Mucosa of gallbladder (tissue), 1 donor: Measurements from ENCODE around the gene KLHL22. TPM values are rescaled to one million over a fixed set of nuclear protein-coding genes. Genes with fewer than 3 reads are reported as not detected.

Experiments used
- DNase-seq: peaks from one replicate; pipeline ENCODE4 v3.0.0-alpha.2; 2020; ENCODE audit warnings: low spot score
- total RNA-seq: library from RNA; stranded (reverse); gene quantifications from one replicate; pipeline ENCODE4 v1.2.1, GENCODE V29; 2021
- donor health status: DM: no; HTN: no; CAD: no.

Gene KLHL22
- total RNA-seq, 1 donor from 2014 or later: 26.6 TPM

DNA sequence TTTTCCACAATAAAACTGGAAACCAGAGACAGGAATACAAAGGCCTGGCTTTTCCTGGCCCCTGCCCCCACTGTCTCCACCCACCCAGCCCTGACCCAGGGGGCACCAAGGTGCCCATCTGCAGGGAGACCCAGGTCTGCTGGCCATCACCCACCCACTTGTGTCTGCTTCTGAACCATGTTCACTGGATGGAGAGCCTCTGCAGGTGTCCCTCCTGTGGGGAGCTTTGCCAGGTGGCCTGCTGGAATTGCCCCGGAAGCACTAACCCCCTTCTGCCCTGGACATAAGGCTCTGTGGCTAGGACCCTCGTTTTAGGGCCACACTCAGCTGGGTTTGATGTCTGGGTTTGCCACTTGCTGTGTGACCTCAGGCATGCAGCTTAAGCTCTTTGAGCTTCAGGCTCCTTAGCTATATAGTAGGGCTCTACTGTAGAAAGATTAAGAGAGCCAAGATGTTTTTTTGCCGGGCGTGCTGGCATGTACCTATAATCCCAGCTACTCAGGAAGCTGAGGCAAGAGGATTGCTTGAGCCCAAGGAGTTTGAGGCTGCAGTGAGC lies 61.8 kb downstream of the KLHL22 start:
- DNase-seq: no peak

DNA sequence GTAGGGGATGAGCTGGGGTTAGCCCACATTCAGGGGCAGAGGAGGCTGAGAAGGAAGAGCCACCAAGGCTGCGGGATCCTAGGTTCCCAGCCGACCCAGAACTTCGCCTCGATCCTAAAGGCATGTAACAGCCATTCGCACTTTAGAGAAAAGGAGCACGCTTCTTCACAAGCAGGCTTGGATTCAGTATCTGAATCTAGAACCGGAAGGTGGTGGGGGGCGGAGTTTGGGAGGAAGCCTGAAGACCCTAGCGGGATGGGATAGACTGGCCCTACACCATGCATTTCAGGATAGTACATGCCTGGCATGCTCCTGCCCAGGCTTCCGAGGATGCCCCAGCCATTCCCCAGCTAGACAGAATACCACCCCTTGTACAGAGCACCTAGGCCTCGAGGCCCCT lies 62.4 kb downstream of the KLHL22 start:
- no peak for DNase-seq

DNA sequence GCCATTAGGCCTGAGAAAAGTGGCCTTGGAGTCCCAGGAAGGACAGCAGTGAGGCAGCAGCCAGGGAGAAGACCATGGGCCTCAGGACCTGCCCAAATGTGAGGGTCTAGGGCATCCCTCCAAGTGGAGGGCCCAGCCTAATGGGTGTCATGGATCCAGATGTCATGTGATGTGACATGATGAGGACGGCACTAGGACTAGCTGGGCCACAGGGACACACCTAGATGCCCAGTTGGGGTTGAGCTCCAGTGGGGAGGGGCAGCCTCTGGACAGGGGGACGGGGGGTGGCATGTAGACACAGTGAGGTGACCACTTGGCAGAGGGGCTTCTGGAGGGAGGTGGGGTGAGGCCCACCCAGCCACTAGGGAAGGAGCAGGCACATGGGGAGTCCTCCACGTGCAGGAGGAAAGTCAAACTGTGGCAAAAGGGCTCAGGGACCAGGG lies 63.3 kb downstream of the KLHL22 start:
- DNase-seq: no peak

DNA sequence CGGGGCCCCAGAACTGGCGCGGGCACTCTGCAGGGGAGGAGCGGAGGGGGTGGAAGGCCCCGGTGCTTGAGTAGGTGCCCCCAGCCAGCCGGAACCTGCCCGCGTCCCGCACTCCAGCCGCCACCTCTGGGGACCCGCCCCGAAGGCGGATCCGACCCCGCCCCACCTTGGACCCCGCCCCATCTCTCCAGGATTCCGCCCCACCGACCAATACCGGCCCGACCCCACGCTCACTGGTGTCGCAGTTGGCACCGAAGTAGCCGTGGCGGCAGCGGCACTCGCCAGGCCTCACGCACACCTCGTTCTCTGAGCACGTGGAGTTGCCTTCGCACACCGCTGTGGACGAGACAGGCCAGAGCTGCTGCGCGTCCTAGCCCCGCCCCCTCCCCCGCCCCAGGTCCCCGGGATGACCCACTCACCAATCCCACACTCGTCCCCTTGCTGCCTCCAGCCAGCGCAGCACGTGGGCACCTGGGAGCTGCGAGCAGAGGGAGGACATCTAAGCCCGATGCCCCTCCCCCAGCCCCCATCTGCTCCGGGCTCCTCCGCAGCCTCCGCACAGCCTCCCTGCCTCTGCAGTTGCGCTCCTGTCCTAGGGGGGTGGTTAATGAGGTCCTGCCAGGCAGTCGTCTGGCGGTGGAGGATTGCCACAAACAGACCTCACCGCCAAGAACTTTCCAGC lies 63.9 kb downstream of the KLHL22 start:
- no peak for DNase-seq

DNA sequence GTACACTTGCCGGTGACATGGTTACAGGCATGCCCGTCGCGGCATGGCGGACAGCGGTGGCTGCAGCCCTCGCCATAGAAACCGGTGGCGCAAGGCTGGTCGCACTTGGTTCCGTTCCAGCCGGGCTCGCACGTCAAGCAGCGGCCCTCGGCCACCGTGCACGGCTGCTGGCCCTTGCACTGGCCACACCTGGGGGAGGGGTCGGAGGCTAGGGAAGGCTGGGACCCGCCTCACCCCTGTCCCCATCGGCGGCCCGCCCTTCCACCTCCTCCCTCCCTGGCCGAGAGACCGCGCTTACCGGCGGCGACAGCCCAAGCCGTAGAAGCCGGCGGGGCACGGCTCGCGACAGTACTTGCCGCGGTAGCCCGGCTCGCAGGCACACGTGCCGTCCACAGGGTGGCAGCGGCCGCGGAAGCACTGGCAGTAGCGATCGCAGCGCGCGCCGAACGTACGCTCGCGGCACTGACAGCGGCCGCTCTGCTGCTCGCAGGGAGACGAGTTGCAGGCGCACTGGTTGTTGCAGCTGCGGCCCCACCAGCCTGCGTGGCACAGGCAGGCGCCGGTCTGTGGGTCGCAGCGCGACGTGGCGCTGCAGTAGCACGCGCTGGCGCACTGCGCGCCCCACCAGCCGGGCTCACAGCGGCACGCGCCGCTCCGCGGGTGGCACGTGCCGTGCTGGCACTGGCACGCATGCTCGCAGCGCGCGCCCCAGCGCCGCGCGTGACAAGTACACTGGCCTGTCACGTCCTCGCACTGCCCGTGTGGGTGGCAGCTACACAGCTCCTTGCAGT lies 64.7 kb downstream of the KLHL22 start:
- no peak for DNase-seq

DNA sequence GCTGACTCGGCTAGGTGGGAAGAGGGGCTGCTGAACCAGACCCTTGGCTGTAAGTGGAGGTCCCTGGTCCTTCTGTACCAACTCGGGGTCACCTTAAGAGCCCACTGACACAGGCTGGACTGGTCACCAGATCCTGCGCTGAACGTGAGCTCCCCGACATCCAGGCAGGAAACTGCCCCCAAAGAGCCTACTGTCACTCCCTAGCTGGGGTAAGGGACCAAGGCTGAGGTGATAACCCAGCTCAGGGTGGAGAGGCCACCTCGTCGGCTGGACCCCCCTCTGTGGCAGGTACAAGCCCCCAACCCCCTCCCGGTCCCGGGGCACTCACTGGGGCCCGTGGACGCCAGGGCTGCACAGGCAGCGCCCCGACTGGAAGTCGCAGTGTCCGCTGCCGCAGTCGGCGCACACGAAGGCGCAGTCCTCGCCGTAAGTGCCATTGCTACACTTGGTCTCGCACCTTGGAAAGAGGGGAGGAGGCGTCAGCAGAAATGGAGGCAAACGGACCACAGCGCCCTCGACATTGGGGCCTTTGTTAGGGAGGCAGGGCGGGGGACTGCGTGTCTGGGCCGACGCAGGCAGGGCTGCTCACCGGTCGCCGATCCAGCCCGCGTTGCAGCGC lies 65.4 kb downstream of the KLHL22 start:
- no peak for DNase-seq

DNA sequence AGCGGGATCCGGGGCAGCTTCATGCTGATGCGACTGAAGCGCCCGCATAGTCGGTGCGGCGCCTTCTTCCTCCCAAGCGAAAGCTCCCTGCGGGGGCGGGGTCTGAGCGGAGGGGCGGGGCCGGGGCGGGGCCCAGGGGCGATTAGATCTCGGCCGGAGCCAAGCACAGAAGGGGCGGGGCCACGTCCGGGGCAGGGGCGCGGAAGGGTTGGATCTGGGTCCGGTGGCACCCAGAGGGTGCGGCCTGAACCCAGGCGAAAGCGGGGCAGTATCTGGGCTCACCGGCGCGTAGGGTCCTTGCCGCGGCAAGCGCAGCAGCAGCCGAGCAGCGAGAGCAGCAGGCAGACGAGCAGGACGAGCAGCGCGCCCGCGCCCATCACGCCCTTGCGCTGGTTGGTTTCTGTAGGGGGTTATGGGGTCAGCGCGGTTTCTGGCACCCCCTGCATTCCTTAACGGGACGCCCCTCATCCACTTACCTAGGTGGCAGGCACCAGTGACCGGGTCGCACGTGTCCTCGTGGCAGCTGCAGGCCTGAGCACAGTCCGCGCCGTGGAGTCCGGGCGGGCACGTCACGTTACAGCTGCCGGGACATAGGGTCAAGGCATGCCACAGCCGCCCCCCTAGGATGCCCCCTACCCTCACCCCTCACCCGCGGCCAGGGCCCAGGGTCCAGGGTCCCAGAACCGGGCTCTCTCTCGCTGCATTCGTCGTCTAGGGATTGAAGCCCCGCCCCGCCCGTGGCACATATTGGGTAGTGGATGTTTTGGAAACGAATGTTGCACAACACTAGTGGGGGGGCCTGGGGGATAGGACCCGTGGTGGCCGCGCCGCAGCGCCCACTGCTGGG lies 66.1 kb downstream of the KLHL22 start:
- peak; percentile 62 for DNase-seq

DNA sequence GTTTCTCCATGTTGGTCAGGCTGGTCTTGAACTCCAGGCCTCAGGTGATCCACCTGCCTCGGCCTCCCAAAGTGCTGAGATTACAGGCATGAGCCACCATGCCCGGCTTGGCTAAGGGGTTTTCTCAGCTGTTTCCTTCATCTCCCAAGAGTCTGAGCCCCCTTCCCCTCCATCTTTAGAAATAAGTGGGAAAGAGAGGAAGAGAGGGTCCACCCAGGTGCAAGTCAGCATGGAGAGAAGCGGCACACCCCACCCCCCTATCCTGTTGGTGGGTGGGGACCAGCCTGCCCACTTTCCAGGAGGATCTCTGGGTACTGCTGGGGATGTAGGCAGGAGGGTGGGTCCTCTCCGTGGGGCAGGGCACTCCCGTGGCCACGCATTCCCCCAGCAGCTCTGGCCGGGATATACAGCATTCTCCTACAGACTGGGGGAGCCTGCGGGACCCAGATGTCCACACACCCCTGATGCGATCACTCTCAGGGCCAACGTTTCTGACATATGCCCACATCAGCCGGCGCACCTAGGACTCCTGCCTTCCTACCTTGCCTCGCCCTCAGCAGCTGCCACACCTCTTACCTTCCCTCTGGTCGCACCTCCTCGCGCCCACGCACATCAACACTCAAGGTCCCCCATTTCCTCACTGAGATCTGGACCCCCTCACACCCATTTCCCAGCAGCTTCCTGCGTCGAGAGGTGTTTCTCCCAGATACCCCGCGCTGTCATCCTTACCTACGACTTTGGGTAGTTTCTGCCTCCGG lies 66.9 kb downstream of the KLHL22 start:
- DNase-seq: no peak

DNA sequence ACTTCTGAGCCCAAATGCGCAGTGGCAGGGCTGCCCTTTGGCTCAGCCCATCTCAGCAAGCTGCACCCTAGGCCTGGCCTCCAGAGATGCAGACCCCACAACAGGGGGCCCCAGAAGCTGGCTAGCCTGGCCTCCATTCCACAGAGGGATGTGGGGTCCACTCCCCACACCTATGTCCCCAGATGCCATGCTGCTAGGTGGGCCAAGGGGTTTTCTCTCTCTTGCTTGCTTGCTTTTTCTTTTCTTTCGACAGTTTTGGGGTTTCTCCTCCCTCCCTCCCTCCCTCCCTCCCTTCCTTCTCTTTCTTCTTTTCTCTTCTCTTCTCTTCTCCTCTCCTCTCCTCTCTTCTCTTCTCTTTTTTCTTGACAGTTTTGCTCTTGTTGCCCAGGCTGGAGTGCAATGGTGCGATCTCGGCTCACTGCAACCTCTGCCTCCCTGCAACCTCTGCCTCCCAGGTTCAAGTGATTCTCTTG lies 67.6 kb downstream of the KLHL22 start:
- no peak for DNase-seq

DNA sequence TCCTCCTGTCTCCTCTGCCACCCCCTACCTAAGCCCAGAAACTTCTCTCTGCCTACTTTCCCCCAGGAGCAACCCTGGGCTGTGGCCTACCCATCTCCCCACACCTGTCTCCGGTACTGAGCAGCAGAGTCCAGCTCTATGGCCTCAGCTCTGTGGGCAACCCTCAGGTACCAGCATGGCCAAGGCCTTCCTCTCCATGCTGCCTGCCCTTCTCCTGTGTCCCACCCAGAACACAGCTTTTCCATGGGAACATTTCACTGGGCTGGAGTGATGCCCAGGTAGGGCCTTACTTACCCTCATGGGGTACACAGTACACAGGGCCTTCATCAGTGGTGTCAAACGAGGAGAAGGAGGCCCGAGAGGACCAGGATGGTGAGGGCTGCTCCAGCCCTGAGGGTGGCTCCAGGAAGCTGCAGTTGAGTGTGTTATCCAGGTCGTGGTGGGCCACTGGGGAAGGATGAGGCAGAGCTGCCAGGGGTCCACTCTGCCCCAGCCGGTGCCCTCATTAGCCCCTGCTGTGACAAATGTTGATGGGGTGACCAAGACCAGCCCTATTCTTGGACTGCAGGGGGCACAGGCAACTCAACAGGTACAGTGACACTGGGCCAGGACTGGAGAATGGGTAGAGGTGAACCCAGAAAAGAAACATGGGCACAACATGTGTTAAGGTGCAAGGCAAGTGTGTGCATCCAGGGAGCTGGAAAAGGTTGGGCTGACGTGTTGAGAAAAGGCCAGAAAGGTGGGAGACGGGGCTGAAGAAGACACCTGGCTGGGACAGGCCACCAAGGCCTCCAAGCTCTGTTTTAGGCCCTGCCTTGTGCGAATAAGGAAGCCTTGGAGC lies 68.3 kb downstream of the KLHL22 start:
- DNase-seq: no peak

DNA sequence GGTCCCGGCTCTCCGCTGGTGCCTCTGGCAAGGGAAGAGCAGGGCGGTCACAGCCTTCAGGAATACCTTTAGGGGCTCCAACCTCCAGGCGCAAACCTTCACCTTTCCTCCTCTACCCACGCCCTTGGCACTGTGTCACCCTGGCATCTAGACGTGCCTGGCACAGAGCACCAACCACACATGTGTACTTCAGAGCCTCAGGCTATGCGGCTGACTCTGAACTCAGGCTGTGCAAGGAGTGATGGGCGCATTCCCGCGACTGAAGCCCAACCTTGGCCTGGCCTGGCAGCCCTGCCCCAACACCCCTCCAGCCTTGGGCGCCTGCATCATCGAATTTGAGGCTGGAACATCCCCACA lies 69.4 kb downstream of the KLHL22 start:
- DNase-seq: no peak

DNA sequence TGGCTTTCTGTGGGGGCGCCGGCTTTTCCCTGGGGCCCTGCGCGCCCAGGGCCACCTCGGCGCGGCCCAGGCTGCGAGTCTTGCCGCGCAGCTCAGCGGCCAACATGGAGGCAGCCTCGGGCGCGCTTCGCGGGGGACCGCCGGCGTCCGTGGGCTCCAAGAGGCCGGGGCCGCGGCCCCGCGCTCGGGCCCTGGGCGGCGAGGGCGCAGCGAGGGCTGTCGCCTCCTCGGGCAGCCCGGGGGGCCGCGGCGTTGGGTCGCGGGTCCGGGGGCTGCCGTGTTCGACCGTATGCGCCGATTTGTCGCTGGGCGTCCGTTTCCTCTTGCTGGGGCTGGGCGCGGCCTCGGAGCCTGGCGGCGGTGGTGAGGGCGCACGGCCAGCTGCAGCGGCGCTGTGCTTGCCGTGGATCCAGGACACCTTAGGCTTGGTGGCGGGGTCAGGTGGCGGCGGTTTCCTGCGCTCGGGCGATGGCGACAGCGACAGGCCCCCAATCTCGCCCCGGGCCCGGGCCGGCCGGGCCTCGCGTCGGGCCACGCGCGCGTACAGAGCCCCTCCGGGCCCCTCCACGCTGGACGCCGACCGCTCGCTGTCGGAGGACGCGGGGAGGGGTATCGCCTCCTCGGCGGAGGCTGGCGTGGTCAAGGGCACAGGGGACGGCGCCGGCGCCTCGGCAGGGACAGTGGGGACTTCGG lies 69.9 kb downstream of the KLHL22 start:
- DNase-seq: no peak

DNA sequence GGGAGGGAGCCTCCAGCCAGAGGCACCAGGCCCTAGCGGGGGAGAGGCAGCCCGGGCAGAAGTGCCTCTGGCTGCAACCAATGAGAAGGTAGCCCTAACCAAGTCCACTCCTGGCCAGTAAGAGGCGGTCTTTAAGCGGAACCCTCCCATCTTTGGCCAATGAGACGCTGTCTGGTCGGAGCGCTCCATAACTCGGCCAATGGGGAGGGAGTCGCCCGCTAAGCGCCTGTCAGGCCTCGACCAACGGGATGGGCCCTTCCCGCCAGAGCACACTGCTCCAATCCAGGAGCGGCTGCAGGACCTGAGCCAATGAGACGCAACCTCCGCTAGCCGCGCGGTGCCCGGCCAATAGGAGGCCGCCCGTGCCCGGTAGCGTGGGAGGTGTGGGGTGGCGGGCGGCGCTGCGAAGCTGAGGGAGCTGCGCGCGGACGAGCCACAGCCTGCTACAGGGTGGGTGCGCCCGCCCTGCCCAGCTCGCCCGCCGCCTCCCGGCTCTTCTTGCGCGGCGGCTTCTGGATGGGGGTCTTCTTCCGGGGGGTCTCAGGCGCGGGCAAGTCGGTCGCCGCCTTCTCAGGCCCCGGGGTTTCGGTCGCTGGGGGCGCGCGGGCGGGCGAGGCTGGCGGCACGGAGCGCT lies 70.5 kb downstream of the KLHL22 start:
- DNase-seq: no peak

DNA sequence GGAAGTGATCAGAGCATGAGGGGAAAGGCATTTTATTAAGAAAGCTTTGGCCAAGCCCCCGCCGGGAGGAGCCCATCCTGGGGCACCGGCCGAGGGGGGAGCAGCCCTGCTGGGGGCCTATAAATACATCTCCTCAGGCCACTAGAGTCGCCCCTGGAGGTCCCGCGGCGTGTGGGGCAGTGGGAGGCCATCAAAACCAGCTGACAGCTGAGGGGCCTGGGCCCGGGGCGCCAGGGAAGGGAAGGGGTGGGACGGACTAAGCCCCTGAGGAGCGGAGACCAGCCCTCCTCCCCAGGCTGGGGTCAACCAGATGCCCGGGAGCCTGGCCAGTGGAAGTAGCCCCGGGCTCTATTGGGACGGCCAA lies 71.0 kb downstream of the KLHL22 start:
- DNase-seq: no peak

DNA sequence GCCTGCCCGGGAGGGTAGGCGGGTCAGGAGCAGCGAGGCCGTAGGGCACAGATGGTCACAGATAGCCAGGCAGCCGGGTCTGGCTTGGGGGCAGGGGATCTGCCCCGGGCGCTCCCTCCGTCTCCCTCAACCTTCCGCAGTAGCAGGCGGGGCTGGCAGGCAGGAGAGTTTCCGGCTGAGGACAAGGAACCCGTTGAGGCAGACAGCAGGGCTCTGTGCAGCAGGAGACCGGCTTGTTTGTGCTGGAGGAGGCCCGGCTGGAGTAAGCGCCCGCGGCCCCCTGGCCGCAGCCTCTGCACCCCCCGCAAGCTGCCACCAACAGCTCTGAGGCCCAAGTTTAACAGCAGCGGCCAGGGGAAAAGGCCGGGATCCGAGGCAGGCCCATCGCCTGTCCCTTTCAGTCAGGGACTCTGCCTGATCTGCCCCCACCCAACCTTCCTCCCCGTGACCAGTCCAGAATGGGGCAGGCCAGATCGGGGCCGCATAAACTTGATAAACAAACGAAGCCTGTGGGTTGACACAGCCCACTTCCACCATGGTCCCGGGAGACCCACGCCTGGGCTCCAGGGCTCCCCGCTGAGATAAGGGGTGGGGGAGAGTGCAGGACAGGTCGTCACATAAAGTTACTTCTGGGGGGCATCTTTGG lies 71.6 kb downstream of the KLHL22 start:
- no peak for DNase-seq

DNA sequence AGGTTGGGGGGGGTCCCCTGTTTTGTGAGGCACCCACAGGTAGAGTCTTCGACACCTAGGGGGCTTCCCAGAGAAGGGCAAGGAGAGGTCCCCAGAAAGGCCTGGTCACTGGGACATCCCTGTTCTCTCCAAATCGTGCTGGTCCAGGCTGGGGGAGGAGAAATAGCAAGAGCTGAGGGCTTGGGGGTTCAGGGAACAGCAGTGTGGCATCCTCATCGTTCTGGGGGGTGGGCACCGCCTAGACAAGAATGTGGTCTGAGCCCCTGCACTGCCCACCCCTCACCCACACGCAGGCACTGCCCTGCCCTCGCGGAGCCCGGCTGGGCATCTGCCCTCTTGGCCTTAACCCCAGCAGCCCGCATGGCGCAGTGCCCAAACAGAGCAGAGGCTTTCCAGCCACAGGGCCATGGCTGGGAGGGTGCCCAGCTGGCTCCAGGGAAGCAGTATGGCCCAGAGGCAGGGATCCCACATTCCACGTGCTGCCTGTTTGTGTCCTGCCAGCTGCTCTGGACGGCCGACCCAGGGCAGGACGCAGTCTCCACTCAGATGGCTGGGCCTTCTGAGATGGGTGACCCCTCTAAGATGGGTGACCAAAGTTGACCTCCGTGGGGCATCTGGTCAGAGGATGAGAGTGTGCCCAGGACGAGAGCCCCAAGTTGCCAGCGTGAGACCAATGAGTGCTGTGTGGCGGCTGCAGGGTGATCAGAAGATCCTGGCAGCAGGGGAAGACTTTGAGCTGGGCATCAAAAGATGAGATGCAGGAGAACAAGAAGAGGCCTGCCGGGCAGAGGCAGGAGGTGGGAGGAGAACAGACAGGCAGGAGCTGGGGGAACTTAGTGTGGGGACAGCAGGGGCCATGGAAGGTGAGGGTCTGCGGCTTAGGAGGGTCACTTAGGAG lies 72.3 kb downstream of the KLHL22 start:
- peak; percentile 44 for DNase-seq

DNA sequence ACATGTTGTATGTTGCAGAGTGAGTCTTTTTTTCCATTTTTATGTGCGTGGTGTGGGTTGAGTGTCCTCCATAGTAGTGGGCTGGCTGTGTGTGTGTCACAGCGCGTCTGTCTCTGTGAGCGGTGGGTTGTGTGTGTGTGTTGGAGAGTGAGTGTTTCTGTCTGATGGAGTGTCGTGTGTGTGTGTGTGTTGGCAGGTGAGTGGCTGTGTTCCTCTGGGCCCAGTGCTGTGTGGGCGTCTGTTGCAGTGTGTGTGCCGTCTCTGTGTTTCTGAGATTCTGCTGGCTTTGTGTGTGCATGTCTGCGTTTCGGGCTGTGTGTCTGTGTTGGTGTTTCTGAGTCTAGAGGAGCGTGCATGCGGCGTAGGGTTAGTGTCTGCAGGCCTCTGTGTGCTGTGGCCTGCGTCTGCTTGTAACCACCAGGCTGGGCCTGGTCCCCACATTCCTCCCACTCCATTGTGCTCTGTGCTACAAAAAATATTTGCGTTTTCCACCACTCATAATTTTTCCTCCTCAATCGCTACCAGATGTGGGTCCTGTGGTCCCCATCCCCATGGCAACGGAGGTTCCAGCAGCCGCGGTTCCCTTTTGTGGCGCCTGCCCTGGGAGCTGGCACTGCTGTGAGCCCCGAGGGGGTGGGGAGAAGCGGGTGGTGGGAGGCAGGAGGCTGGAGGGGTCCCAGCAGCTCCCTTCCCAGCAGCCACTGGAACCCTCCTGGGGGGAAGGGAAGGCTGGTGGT lies 73.2 kb downstream of the KLHL22 start:
- DNase-seq: no peak
